CD4-positive, alpha-beta memory T cell (primary cell): ENCODE measurements around the gene IRAK3. TPM values are rescaled to one million over a fixed set of nuclear protein-coding genes. Genes with fewer than 3 reads are reported as not detected.
"Not testable (repeated sequence)": the region's sequence is repeated elsewhere in the genome, so short reads cannot be mapped to it uniquely, and the experiment has no call there.

ENCODE experiments used
- CTCF ChIA-PET: fragments of 350-600 bp; sonication (Branson Sonifier 250); formaldehyde crosslinking; loops from one replicate; lab custom pipeline; 2021; ENCODE audit warnings: inconsistent platforms; ENCODE audit not compliant: partially characterized antibody; lab: Charles Lee
- POLR2A ChIA-PET: fragments of 350-600 bp; sonication (Branson Sonifier 250); formaldehyde crosslinking; loops from one replicate; lab custom pipeline; 2021; ENCODE audit not compliant: partially characterized antibody; lab: Charles Lee
- DNase-seq, 5 donors: peaks; one replicate each; pipeline versions ENCODE4 v3.0.0 to v3.0.0-alpha.2; 2020 to 2022; ENCODE audit warnings: mixed read lengths in 1 of 5
- H3K27ac ChIP-seq: one replicate; pipeline ENCODE4 v1.7.0; 2013; ENCODE audit warnings: low read depth, low read length
- H3K27me3 ChIP-seq: 2 replicates; pipeline ENCODE4 v1.7.0; 2013; ENCODE audit warnings: mild to moderate bottlenecking, low read length, moderate library complexity; ENCODE audit not compliant: insufficient read depth
- H3K36me3 ChIP-seq: 2 replicates; pipeline ENCODE4 v1.7.0; 2013; ENCODE audit warnings: mild to moderate bottlenecking, low read length, moderate library complexity; ENCODE audit not compliant: insufficient read depth
- H3K4me1 ChIP-seq: 2 replicates; pipeline ENCODE4 v1.7.0; 2013; ENCODE audit warnings: mild to moderate bottlenecking, low read length, moderate library complexity; ENCODE audit not compliant: insufficient read depth
- H3K4me3 ChIP-seq, 2 donors: one replicate each; pipeline ENCODE4 v1.7.0; 2013; ENCODE audit warnings: low read length in 2 of 2, mild to moderate bottlenecking in 1 of 2
- H3K9me3 ChIP-seq, 2 donors: one replicate each; pipeline ENCODE4 v1.7.0; 2013; ENCODE audit warnings: low read length in 2 of 2, control low read depth in 1 of 2; ENCODE audit not compliant: control insufficient read depth in 1 of 2
- H3K27ac Mint-ChIP-seq, 7 donors: one replicate each; pipeline ENCODE4 v1.8.0; 2020 to 2021; ENCODE audit warnings: mixed read lengths in 7 of 7, mild to moderate bottlenecking in 6 of 7, inconsistent platforms in 3 of 7, moderate library complexity in 3 of 7
- H3K27me3 Mint-ChIP-seq, 2 donors: one replicate each; pipeline ENCODE4 v1.8.0; 2020 to 2021; ENCODE audit warnings: mixed read lengths in 2 of 2
- H3K36me3 Mint-ChIP-seq, 2 donors: one replicate each; pipeline ENCODE4 v1.8.0; 2020 to 2021; ENCODE audit warnings: mixed read lengths in 2 of 2, inconsistent platforms in 1 of 2, mild to moderate bottlenecking in 1 of 2
- H3K4me1 Mint-ChIP-seq, 4 donors: one replicate each; pipeline ENCODE4 v1.8.0; 2020 to 2021; ENCODE audit warnings: mixed read lengths in 4 of 4, mild to moderate bottlenecking in 1 of 4
- H3K4me3 Mint-ChIP-seq, 8 donors: one replicate each; pipeline ENCODE4 v1.8.0; 2020 to 2021; ENCODE audit warnings: mixed read lengths in 8 of 8, mild to moderate bottlenecking in 7 of 8, moderate library complexity in 6 of 8, inconsistent platforms in 3 of 8
- H3K9me3 Mint-ChIP-seq, 8 donors: one replicate each; pipeline ENCODE4 v1.8.0; 2020 to 2021; ENCODE audit warnings: mixed read lengths in 8 of 8, mild to moderate bottlenecking in 5 of 8, inconsistent platforms in 3 of 8, moderate library complexity in 1 of 8
- intact Hi-C: fragments of 100-400 bp; cut with micrococcal nuclease; formaldehyde crosslinking; loops from one replicate; pipeline ENCODE4 v1.15.1; 2023
- polyA plus RNA-seq, 2 donors: library from polyadenylated mRNA; unstranded; fragments of 300-500 nt; fragmentation: Illumina TruSeq; gene quantifications; one replicate each; pipeline ENCODE4 v1.2.3, GENCODE V29; 2021
- total RNA-seq, 2 experiments: library from RNA; stranded (reverse); gene quantifications; one replicate each; pipeline ENCODE4 v1.2.3, GENCODE V29; 2021

IRAK3 gene
- total and polyA plus RNA-seq, 4 experiments from 2014 or later = 0.14 to 0.47 (median 0.44) TPM; not detected in 1

GRCh38 chr12:66210840-66211239, 21.8 kb downstream of the IRAK3 start:
- intact Hi-C loops = no loop called here
- no peak overlapping the region for H3K27ac Mint-ChIP-seq

GRCh38 chr12:66211573-66211972, 22.6 kb downstream of the IRAK3 start:
- H3K36me3 Mint-ChIP-seq, H3K4me3 Mint-ChIP-seq, DNase-seq, H3K4me1 Mint-ChIP-seq, CTCF ChIA-PET, H3K4me1 ChIP-seq, POLR2A ChIA-PET, H3K4me3 ChIP-seq, H3K36me3 ChIP-seq, H3K27ac Mint-ChIP-seq, H3K9me3 ChIP-seq, intact Hi-C loops, H3K9me3 Mint-ChIP-seq, H3K27ac ChIP-seq, H3K27me3 ChIP-seq: not testable (repeated sequence)
- peaks cover 14 to 21% of the 10 kb centered on the region in 2 donors for H3K27me3 Mint-ChIP-seq

More at GRCh38 chr12:66210840-66211239, 21.8 kb downstream of the IRAK3 start:
- Histone ChIP-seq H3K9me3 (no peaks in the 10 kb centered on the region), H3K27me3 (no peaks in the 10 kb centered on the region), H3K27ac (no peak overlapping the region), H3K4me1 (no peaks in the 10 kb centered on the region), H3K4me3 (no peak overlapping the region), H3K36me3 (no peaks in the 10 kb centered on the region)
- Mint-ChIP-seq H3K36me3 (no peaks in the 10 kb centered on the region), H3K4me3 (no peak overlapping the region), H3K9me3 (peaks cover 0 to 2% (median 0%) of the 10 kb centered on the region in 8 donors), H3K27me3 (peaks cover 14 to 19% of the 10 kb centered on the region in 2 donors), H3K4me1 (no peaks in the 10 kb centered on the region)
- DNase-seq = no peak
- POLR2A ChIA-PET = no interaction called here
- CTCF ChIA-PET = no interaction called here

GRCh38 chr12:66213011-66213410, 24.0 kb downstream of the IRAK3 start:
- H3K4me1 Mint-ChIP-seq, H3K27ac ChIP-seq, H3K36me3 Mint-ChIP-seq, H3K27me3 ChIP-seq, H3K4me3 Mint-ChIP-seq, H3K9me3 Mint-ChIP-seq, POLR2A ChIA-PET, H3K4me3 ChIP-seq, H3K9me3 ChIP-seq, CTCF ChIA-PET, H3K36me3 ChIP-seq, DNase-seq, H3K27ac Mint-ChIP-seq, H3K4me1 ChIP-seq, intact Hi-C loops: not testable (repeated sequence)
- peaks cover 11 to 21% of the 10 kb centered on the region in 2 donors for H3K27me3 Mint-ChIP-seq

GRCh38 chr12:66217342-66217917, 28.4 kb downstream of the IRAK3 start:
- DNase-seq = no peak
- Mint-ChIP-seq H3K36me3 (no peaks in the 10 kb centered on the region), H3K27me3 (peaks cover 4 to 15% of the 10 kb centered on the region in 2 donors), H3K4me3 (no peak overlapping the region), H3K27ac (no peak overlapping the region), H3K4me1 (no peaks in the 10 kb centered on the region), H3K9me3 (peaks cover 0 to 23% (median 9%) of the 10 kb centered on the region in 8 donors)
- intact Hi-C loops = no loop called here
- Histone ChIP-seq H3K36me3 (no peaks in the 10 kb centered on the region), H3K4me3 (no peak overlapping the region), H3K27ac (no peak overlapping the region), H3K9me3 (no peaks in the 10 kb centered on the region), H3K4me1 (no peaks in the 10 kb centered on the region), H3K27me3 (no peaks in the 10 kb centered on the region)
- ChIA-PET POLR2A (no interaction called here), CTCF (no interaction called here)

DNA sequence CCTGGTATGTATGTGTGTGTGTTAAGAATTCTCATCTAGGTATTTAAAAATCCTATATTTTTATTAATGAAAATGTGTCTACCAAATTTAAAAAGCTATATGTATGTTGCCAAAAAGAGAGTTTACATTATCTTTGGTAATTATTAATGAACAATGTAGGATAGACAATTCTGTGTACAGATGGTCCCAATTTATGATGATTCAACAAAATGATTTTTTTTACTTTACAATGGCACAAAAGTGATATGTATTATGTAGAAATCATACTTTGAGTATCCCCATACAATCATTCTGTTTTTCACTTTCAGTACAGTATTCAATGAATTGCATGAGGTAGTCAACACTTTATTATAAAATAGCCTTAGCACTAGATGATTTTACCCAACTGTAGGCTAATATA, 39.4 kb downstream of the IRAK3 start:
- Mint-ChIP-seq H3K4me1 (no peaks in the 10 kb centered on the region), H3K27ac (no peak overlapping the region), H3K9me3 (peaks cover 0 to 2% (median 0%) of the 10 kb centered on the region in 8 donors), H3K4me3 (no peak overlapping the region), H3K27me3 (peaks cover 4 to 17% of the 10 kb centered on the region in 2 donors), H3K36me3 (no peaks in the 10 kb centered on the region)
- intact Hi-C loops = no loop called here
- H3K27me3 ChIP-seq = no peaks in the 10 kb centered on the region
- no peaks in the 10 kb centered on the region for H3K36me3 ChIP-seq
- CTCF ChIA-PET = no interaction called here
- H3K27ac ChIP-seq = no peak overlapping the region
- no peak overlapping the region for H3K4me3 ChIP-seq
- no peaks in the 10 kb centered on the region for H3K9me3 ChIP-seq
- no peak for DNase-seq
- POLR2A ChIA-PET = no interaction called here
- H3K4me1 ChIP-seq = no peaks in the 10 kb centered on the region

DNA sequence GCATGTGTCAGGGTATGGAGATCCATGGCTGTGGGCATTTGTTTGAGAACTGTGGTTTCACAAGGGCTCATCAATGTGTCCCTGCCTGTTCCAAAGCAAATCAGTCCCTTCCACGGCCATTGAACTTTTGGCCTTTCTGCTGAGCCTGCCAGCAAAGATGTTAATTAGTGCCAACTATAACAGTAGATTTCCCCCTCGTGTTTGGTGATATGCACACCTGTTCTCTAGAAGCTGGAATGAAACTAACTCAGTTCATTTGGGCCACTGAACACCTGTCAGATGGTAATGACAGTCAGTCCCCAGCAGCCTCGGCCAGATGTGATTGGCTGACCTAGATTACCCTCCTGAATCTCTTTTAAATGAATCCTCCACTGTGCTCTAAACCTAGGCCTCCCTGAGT, 43.2 kb downstream of the IRAK3 start:
- no peak overlapping the region for H3K4me3 Mint-ChIP-seq
- Histone ChIP-seq H3K9me3 (no peaks in the 10 kb centered on the region), H3K4me1 (peaks cover 5% of the 10 kb centered on the region), H3K27me3 (peaks cover 15% of the 10 kb centered on the region), H3K27ac (no peak overlapping the region), H3K4me3 (no peak overlapping the region), H3K36me3 (no peaks in the 10 kb centered on the region)
- no peak for DNase-seq
- no peaks in the 10 kb centered on the region for H3K36me3 Mint-ChIP-seq
- intact Hi-C loops = no loop called here
- peaks cover 25% of the 10 kb centered on the region in 2 donors for H3K27me3 Mint-ChIP-seq
- peaks cover 0 to 3% (median 0%) of the 10 kb centered on the region in 8 donors for H3K9me3 Mint-ChIP-seq
- CTCF ChIA-PET = no interaction called here
- POLR2A ChIA-PET = no interaction called here
- no peak overlapping the region for H3K27ac Mint-ChIP-seq
- H3K4me1 Mint-ChIP-seq = peaks cover 4 to 10% (median 6%) of the 10 kb centered on the region in 4 donors

DNA sequence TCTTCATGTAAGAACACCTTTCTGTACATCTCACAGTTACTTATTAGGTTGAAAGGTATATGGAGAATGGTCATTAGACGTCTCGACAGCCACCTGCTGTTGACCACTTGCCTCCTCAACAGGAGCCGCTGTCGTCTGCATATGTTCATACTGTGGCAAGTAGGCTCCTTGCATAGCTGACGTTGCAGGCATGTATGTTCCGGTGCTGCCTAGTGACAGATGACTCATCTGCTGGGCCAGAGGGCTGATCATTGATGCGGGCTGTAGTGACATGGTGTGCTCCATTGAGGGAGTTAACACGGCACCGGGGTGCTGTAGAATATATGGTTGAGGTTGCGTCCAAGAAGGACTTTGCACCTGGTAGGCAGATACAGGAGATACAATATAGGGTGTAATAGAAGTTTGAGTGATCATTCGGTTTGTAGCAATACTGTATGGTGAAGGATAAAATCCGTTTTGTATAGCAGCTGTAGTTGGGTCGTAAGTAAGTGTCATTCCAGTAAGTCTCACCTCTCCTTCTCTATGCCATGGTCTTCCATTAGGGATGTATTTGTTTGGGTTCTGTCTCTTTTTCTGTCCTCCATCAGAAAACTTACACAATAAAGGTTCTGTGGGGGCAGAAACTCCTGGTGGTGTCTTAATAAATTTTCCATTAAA, 45.2 kb downstream of the IRAK3 start:
- H3K4me1 Mint-ChIP-seq, H3K36me3 ChIP-seq, H3K9me3 Mint-ChIP-seq, H3K27ac ChIP-seq, H3K36me3 Mint-ChIP-seq, intact Hi-C loops, H3K4me3 ChIP-seq, H3K4me1 ChIP-seq, H3K27ac Mint-ChIP-seq, CTCF ChIA-PET, H3K9me3 ChIP-seq: not testable (repeated sequence)
- H3K4me3 Mint-ChIP-seq = peak overlapping the region in 6 of 8 donors; percentile 44 to 81 (median 70)
- peaks cover 29 to 37% of the 10 kb centered on the region in 2 donors for H3K27me3 Mint-ChIP-seq
- POLR2A ChIA-PET = interaction anchor here (1.6 kb wide), 1 partner anchor 37 kb away, joined by 3 read pairs; no protein-coding TSS in a partner anchor
- peaks cover 15% of the 10 kb centered on the region for H3K27me3 ChIP-seq
- peak; percentile 25 to 53 (median 37) for DNase-seq
